ENCODE results near the gene AMPH. TPM values are rescaled to one million over a fixed set of nuclear protein-coding genes. Genes with fewer than 3 reads are reported as not detected.
A peak's percentile ranks its signal among the peaks of the same experiment; 100 is the strongest.

AMPH gene
- total RNA-seq, 3 donors from 2014 or later = 0.41 to 3.2 (median 1.2) TPM

DNA sequence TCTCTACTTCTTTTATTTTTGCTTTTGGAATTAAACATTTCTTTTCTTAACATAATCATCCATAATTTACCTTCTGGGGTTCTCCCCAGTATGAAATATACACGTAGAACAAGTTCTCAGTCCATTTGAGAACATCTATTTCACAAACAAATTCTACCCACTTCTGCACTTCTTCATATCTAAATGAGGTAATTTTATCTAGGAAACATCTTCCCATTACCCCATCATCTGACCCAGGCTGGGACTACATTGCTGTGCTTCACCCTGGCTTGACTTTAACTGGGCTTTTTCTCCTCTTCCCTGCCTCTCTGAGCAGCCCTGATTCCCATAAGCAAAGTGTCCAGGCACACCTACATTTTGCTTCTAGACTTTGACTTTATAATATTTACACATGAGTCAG lies 43.3 kb upstream of the AMPH start:
- Histone ChIP-seq H3K9me3 (no peaks in the 10 kb centered on the region), H3K4me3 (no peak overlapping the region), H3K36me3 (ENCODE audit: low read depth) (no peaks in the 10 kb centered on the region), H3K4me1 (ENCODE audit: low read depth) (no peaks in the 10 kb centered on the region)
- intact Hi-C loops (cut with DNase I, micrococcal nuclease) = no loop called here
- TF ChIP-seq CTCF (IDR thresholded peaks at IDR 0.05) = no peak
- ATAC-seq (no peak), DNase-seq (no peak)

DNA sequence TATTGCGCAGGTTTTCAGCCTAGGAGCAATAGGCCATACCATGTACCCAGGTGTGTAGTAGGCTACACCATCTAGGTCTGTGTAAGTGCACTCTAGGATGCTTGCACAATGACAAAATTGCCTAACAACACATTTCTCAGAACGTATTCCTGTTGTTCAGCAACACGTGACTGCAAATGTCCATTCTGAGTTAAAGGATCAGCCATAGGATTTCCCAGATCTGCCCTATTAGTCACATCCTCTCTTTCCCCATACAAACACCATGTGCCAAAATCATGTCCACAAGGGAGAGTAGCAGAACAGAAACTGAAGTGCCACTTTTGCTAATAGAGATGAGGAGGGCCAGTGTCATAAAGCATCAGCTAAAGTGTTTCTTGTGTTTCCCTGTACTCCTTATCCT lies 42.6 kb upstream of the AMPH start:
- DNase-seq (no peak), ATAC-seq (peak; percentile 36)
- Histone ChIP-seq H3K36me3 (ENCODE audit: low read depth) (no peaks in the 10 kb centered on the region), H3K4me1 (ENCODE audit: low read depth) (no peaks in the 10 kb centered on the region), H3K9me3 (no peaks in the 10 kb centered on the region), H3K4me3 (no peak overlapping the region)
- no peak for TF ChIP-seq CTCF (IDR thresholded peaks at IDR 0.05)
- intact Hi-C loops (cut with DNase I, micrococcal nuclease) = no loop called here

GRCh38 chr7:38671911-38672905 lies 41.0 kb upstream of the AMPH start:
- H3K9me3 ChIP-seq = no peaks in the 10 kb centered on the region
- no peaks in the 10 kb centered on the region for H3K36me3 ChIP-seq (ENCODE audit: low read depth)
- DNase-seq (no peak), ATAC-seq (no peak)
- TF ChIP-seq CTCF (IDR thresholded peaks at IDR 0.05) = no peak
- intact Hi-C loops (cut with DNase I, micrococcal nuclease) = no loop called here
- no peak overlapping the region for H3K4me3 ChIP-seq
- H3K4me1 ChIP-seq (ENCODE audit: low read depth) = no peaks in the 10 kb centered on the region

DNA sequence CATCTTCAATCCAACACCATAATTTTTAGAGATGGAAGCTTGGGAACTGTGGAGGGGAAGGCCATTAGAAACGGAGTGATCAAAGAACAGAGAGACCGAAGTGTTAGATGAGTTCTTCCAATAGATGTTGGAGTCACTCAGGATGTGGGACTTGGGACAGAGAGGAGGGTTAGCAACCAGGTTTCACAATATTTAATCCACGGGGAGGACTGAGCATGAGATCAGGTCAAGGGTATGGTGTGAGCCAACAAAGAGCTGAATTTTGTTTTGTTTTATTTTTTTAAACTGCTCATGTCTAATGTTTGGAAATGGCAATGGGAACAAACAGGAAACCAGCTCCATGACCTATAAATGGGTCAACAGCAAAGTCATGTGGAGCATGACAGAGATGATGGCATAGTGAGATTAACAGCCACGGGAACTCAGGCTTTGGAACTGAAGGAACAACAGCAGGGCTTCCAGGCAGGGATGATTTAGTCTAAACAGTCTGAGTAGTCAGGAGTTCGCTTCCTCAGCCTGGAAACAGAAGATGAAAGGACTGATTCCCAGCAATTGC lies 38.9 kb upstream of the AMPH start:
- Histone ChIP-seq H3K4me3 (no peak overlapping the region), H3K9me3 (no peaks in the 10 kb centered on the region), H3K36me3 (ENCODE audit: low read depth) (no peaks in the 10 kb centered on the region), H3K4me1 (ENCODE audit: low read depth) (no peaks in the 10 kb centered on the region)
- ATAC-seq = no peak
- intact Hi-C loops (cut with DNase I, micrococcal nuclease) = no loop called here
- TF ChIP-seq CTCF (IDR thresholded peaks at IDR 0.05) = no peak
- DNase-seq = no peak

- intact Hi-C loops (cut with DNase I, micrococcal nuclease) = no loop called here
- Histone ChIP-seq H3K36me3 (ENCODE audit: low read depth) (no peaks in the 10 kb centered on the region), H3K9me3 (no peaks in the 10 kb centered on the region), H3K4me1 (ENCODE audit: low read depth) (no peaks in the 10 kb centered on the region), H3K4me3 (no peak overlapping the region)
- DNase-seq (no peak), ATAC-seq (no peak)
- TF ChIP-seq CTCF (IDR thresholded peaks at IDR 0.05) = no peak
Measured at GRCh38 chr7:38664972-38665371, 33.8 kb upstream of the AMPH start.
